ENCODE measurements around the gene SWSAP1. TPM values are rescaled to one million over a fixed set of nuclear protein-coding genes. Genes with fewer than 3 reads are reported as not detected.

SWSAP1 gene
- total RNA-seq, 1 donor from 2014 or later: 2.7 TPM

DNA sequence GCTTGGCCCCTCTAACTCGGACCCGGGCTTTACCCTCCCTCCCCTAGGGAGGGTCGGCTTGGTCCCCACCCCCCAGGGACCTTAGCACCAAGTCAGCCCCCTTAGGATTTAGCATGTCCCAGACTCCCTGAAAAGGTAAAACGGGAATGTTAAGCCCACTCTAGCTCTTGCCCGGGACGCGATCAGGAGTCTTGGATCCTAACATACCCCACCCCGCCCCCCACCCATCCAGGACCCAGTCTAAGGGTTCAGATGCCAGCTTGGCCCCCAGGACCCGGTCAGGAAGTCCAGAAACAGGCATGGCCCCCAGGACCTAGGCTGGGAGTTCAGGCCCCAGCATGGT lies 9.2 kb downstream of the SWSAP1 start:
- Mint-ChIP-seq H3K9me3 (no peaks in the 10 kb centered on the region), H3K4me1 (peaks cover 18% of the 10 kb centered on the region), H3K4me3 (peak overlapping the region; percentile 84), H3K36me3 (no peaks in the 10 kb centered on the region), H3K27ac (no peak overlapping the region), H3K27me3 (ENCODE audit: low read depth) (peaks cover 25% of the 10 kb centered on the region)
- TF ChIP-seq, protein P1, sequence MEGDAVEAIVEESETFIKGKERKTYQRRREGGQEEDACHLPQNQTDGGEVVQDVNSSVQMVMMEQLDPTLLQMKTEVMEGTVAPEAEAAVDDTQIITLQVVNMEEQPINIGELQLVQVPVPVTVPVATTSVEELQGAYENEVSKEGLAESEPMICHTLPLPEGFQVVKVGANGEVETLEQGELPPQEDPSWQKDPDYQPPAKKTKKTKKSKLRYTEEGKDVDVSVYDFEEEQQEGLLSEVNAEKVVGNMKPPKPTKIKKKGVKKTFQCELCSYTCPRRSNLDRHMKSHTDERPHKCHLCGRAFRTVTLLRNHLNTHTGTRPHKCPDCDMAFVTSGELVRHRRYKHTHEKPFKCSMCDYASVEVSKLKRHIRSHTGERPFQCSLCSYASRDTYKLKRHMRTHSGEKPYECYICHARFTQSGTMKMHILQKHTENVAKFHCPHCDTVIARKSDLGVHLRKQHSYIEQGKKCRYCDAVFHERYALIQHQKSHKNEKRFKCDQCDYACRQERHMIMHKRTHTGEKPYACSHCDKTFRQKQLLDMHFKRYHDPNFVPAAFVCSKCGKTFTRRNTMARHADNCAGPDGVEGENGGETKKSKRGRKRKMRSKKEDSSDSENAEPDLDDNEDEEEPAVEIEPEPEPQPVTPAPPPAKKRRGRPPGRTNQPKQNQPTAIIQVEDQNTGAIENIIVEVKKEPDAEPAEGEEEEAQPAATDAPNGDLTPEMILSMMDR (IDR thresholded peaks at IDR 0.05; ENCODE audit: unreplicated experiment): no peak
- no peak for DNase-seq (ENCODE audit: low spot score in 2 of 2, unreplicated experiment in 2 of 2)

DNA sequence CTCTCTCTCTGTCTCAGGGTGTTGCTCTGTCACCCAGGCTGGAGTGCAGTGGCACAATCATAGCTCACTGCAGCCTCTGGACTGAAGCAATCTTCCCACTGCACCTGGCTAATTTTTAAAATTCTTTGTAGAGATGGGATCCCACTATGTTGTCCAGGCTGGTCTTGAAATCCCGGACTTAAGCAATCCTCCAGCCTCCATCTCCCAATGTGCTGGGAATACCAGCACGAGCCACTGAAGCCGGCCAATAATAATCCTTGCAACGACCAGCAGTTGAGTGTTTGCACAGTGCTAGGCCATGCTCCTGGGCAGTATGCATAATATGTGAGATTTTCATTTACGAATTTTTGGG lies 10.3 kb downstream of the SWSAP1 start:
- peak overlapping the region; percentile 50 for H3K4me3 Mint-ChIP-seq

DNA sequence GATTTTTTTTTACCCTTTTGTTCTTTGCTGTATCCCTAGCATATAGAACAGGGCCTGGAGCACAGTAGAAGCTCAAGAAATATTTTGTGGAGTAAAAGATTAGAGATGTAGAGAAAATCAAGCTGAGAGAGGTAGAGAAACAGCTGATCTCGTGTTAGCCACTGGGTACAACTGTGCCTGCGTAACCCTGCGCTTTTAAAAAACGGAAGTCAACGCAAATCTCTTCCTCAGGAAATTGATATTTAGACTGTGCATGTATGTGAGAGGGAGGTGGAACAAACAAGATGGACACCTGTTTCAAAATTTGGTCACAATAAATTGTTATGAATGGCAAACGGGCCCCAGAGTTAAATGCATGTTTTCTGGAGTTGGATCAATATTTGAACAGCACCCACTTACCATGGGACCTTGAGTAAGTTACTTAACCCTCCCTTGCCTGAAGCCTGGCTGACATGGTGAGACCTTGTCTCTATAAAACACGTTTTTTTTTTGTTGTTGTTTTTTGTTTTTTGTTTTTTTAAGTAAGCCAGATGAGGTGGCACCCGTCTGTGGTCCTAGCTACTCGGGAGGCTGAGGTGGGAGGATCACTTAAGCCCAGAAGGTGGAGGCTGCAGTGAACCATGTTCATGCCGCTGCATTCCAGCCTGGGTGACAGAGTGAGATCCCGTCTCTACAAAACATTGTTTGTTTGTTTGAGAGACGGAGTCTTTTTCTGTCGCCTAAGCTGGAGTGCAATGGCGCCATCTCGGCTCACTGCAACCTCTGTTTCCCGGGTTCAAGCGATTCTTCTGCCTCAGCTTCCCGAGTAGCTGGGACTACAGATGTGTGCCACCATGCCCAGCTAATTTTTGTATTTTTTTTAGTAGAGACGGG lies 12.9 kb downstream of the SWSAP1 start:
- TF ChIP-seq, protein P1 (IDR thresholded peaks at IDR 0.05; ENCODE audit: unreplicated experiment): no peak
- no peaks in the 10 kb centered on the region for H3K36me3 Mint-ChIP-seq
- H3K9me3 Mint-ChIP-seq: no peaks in the 10 kb centered on the region
- peaks cover 4% of the 10 kb centered on the region for H3K4me1 Mint-ChIP-seq
- DNase-seq (ENCODE audit: low spot score in 2 of 2, unreplicated experiment in 2 of 2): no peak
- H3K4me3 Mint-ChIP-seq: no peak overlapping the region
- H3K27ac Mint-ChIP-seq: no peak overlapping the region
- peaks cover 13% of the 10 kb centered on the region for H3K27me3 Mint-ChIP-seq (ENCODE audit: low read depth)

More for the DNA sequence above, 10.3 kb downstream of the SWSAP1 start:
- peaks cover 25% of the 10 kb centered on the region for H3K27me3 Mint-ChIP-seq (ENCODE audit: low read depth)
- H3K4me1 Mint-ChIP-seq: peaks cover 18% of the 10 kb centered on the region
- DNase-seq (ENCODE audit: low spot score in 2 of 2, unreplicated experiment in 2 of 2): no peak
- H3K27ac Mint-ChIP-seq: no peak overlapping the region
- H3K9me3 Mint-ChIP-seq: no peaks in the 10 kb centered on the region
- TF ChIP-seq, protein P1 (IDR thresholded peaks at IDR 0.05; ENCODE audit: unreplicated experiment): no peak
- H3K36me3 Mint-ChIP-seq: no peaks in the 10 kb centered on the region

DNA sequence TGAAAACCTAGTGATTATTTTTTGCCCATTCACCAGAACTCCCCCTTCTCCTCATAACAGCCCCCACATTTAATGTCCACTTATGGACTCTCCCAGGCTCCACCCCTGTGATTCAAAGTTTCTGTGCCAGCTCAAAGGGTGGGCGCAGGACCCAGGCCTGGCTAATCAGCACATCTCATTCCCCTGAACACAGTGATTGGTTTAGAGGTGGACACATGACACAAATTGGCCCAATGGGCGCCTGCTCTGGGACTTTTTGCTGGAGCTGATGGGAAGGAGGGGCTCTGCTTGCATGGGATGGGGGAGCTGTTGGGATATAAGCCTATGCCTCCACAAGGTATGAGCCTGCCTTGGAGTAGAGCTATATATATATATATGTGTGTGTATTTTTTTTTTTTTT lies 15.9 kb downstream of the SWSAP1 start:
- Mint-ChIP-seq H3K36me3 (no peaks in the 10 kb centered on the region), H3K27me3 (ENCODE audit: low read depth) (no peaks in the 10 kb centered on the region), H3K27ac (no peak overlapping the region), H3K4me1 (no peaks in the 10 kb centered on the region), H3K9me3 (no peaks in the 10 kb centered on the region), H3K4me3 (no peak overlapping the region)
- TF ChIP-seq, protein P1 (IDR thresholded peaks at IDR 0.05; ENCODE audit: unreplicated experiment): no peak
- DNase-seq (ENCODE audit: low spot score in 2 of 2, unreplicated experiment in 2 of 2): no peak

DNA sequence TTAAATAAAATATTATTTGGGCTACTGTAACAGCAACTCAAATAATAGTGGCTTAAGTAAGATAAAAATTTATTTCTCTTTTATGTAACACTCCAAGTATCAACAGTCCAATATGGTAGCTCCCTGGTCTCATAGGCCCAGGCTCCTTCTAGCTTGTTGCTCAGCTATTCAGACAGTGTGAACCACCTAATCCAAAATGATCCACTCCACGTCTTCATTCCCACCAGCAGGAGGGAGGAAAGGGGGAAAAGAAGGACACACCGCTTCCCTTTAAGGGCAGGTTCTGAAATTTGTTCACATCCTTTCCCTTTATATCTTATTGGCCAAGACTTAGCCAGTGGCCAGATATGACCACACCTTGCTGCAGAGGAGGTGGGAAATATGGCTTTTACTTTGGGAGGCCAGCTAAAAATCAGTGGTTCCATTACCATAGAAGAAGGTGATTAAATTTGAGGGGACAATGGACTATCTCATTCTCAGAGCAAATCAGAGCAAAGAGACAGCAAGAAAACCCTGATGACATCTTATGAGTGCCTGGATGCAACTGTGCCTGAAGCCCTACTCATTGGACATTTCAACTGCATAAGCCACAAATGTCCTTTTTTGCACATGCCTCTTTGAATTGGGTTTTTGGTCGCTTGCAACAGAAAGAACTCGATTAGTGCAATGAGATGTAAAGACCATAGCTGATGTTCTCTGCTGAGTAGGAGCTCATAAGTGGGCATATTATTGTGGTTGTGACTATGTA lies 16.6 kb downstream of the SWSAP1 start:
- no peaks in the 10 kb centered on the region for H3K4me1 Mint-ChIP-seq

More for the DNA sequence above, 16.6 kb downstream of the SWSAP1 start:
- TF ChIP-seq, protein P1 (IDR thresholded peaks at IDR 0.05; ENCODE audit: unreplicated experiment): no peak
- Mint-ChIP-seq H3K9me3 (no peaks in the 10 kb centered on the region), H3K36me3 (no peaks in the 10 kb centered on the region), H3K27me3 (ENCODE audit: low read depth) (no peaks in the 10 kb centered on the region), H3K4me3 (no peak overlapping the region), H3K27ac (no peak overlapping the region)
- no peak for DNase-seq (ENCODE audit: low spot score in 2 of 2, unreplicated experiment in 2 of 2)
